Subcutaneous abdominal adipose tissue (tissue), 5 donors: ENCODE measurements around the gene HEBP1.

Source experiments
- H3K27ac ChIP-seq: one replicate; pipeline ENCODE4 v1.7.0; 2013; ENCODE audit warnings: low read depth, mild to moderate bottlenecking, inconsistent platforms, low read length, moderate library complexity
- H3K27me3 ChIP-seq, 5 donors: one replicate each; pipeline ENCODE4 v1.7.0; 2013; ENCODE audit warnings: low read length in 5 of 5, inconsistent platforms in 1 of 5; ENCODE audit not compliant: control insufficient read depth in 5 of 5, insufficient read depth in 4 of 5
- H3K36me3 ChIP-seq, 5 donors: one replicate each; pipeline ENCODE4 v1.7.0; 2013; ENCODE audit warnings: low read length in 5 of 5; ENCODE audit not compliant: control insufficient read depth in 5 of 5, insufficient read depth in 5 of 5
- H3K4me1 ChIP-seq, 5 donors: one replicate each; pipeline ENCODE4 v1.7.0; 2013; ENCODE audit warnings: low read length in 5 of 5, mild to moderate bottlenecking in 3 of 5, moderate library complexity in 1 of 5; ENCODE audit not compliant: control insufficient read depth in 5 of 5, insufficient read depth in 5 of 5
- H3K4me3 ChIP-seq, 5 donors: one replicate each; pipeline ENCODE4 v1.7.0; 2013; ENCODE audit warnings: low read length in 5 of 5, low read depth in 1 of 5
- H3K9ac ChIP-seq, 5 donors: one replicate each; pipeline ENCODE4 v1.7.0; 2013; ENCODE audit warnings: low read length in 5 of 5, mild to moderate bottlenecking in 4 of 5, moderate library complexity in 3 of 5
- H3K9me3 ChIP-seq, 5 donors: one replicate each; pipeline ENCODE4 v1.7.0; 2013; ENCODE audit warnings: low read length in 5 of 5; ENCODE audit not compliant: control insufficient read depth in 5 of 5
- donor health status: healthy.
- donor health status: healthy.
- donor health status: healthy.
- donor health status: healthy.
- donor health status: healthy.

HEBP1 gene

DNA sequence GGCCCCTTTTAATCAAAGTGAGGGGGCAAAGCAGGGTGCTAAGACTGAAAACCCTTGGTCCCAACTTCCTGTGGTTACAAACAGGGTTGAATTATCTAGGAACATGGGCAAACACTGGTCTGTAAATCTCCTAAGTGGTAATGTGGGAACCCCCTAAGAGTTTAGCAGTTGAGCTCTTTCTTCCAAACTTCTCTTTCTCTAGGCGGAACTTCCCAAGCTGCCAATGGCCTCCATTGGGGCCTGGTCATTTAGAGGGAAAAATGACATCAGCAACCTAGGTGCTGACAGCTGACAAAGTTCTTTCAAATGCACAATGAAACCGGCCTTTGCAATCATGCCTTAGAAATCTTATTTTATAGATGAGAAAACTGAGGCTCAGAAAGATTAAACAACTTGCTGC, 17.7 kb downstream of the HEBP1 start:
- H3K4me1 ChIP-seq: peaks cover 10 to 23% (median 16%) of the 10 kb centered on the region in 5 donors
- H3K4me3 ChIP-seq: no peak overlapping the region
- H3K27ac ChIP-seq: no peak overlapping the region
- H3K9ac ChIP-seq: no peak overlapping the region
- peaks cover 22 to 72% (median 43%) of the 10 kb centered on the region in 5 donors for H3K36me3 ChIP-seq
- H3K27me3 ChIP-seq: no peaks in the 10 kb centered on the region
- no peaks in the 10 kb centered on the region for H3K9me3 ChIP-seq

DNA sequence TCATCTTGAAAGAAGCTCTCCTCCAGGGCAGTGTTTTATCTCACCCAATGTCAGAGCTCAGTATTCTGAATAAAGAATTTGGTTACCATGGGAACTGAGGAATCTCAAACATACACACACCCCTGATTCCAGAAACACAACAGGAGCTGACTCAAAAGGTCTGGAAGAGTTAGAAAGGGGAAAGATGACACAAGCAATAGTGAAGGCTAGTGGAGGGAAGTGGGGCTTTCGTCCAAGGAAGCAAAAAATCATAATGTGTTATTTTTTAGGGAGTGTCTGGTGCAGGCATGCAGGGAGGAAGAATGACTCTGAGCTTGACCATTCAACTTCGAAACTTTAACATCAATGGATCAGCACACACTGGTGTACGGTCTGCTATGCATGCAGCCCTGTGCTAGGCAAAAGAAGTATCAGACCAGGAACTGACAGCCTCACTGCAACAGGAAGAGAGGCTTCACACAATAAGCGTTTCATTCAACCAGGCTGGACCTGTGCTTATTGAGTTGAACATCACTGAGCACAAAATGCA, 20.3 kb downstream of the HEBP1 start:
- Histone ChIP-seq H3K4me1 (peaks cover 10 to 34% (median 28%) of the 10 kb centered on the region in 5 donors), H3K27ac (peak overlapping the region; percentile 51), H3K4me3 (peak overlapping the region in 1 of 5 donors; percentile 3), H3K9ac (peak overlapping the region in 1 of 5 donors; percentile 11), H3K9me3 (no peaks in the 10 kb centered on the region), H3K27me3 (no peaks in the 10 kb centered on the region), H3K36me3 (peaks cover 14 to 67% (median 34%) of the 10 kb centered on the region in 5 donors)

DNA sequence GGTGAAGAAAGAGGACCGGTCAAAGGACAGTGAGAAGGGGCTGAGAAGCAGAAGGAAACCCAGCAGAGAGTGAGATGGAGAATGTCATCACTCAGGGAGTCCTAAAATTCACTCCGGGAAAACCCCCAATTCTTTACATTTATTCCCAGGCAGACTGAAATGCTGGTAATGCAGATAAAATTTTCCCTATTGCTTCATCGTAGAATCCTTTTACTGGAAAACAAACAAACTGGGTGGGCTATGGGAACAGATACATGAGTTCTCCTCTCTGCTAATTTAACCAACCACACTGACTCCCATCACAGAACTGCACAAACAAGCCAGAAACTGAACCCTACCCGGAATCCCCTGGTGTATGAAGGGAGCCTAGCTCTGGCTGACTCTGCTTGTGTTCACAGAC, 20.9 kb downstream of the HEBP1 start:
- peak overlapping the region in 2 of 5 donors; percentile 18 to 29 for H3K9ac ChIP-seq
- peaks cover 10 to 37% (median 28%) of the 10 kb centered on the region in 5 donors for H3K4me1 ChIP-seq
- no peaks in the 10 kb centered on the region for H3K27me3 ChIP-seq
- peaks cover 16 to 69% (median 33%) of the 10 kb centered on the region in 5 donors for H3K36me3 ChIP-seq
- H3K4me3 ChIP-seq: no peak overlapping the region
- no peaks in the 10 kb centered on the region for H3K9me3 ChIP-seq
- peak overlapping the region; percentile 51 for H3K27ac ChIP-seq

DNA sequence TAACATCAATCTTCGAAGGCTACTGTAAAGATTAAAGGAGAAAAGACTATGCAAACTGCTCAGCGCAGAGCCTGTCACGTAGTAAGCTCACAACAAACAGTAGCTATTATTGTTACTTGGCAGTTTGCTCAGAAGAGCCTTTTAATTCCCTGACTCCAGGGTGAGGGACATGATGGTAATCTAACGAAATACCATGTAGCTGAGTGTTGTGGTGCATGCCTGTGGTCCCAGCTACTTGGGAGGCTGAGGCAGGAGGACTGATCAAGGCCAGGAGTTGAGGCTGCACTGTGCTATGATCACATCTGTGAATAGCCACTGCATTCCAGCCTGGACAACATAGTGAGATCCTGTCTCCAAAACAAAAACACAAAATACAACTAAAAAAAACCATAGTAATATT, 22.8 kb downstream of the HEBP1 start:
- Histone ChIP-seq H3K9ac (no peak overlapping the region), H3K9me3 (peaks cover 0 to 9% (median 4%) of the 10 kb centered on the region in 5 donors), H3K36me3 (peaks cover 27 to 78% (median 51%) of the 10 kb centered on the region in 5 donors), H3K27me3 (no peaks in the 10 kb centered on the region), H3K27ac (peak overlapping the region; percentile 52), H3K4me3 (no peak overlapping the region), H3K4me1 (peaks cover 10 to 37% (median 25%) of the 10 kb centered on the region in 5 donors)

DNA sequence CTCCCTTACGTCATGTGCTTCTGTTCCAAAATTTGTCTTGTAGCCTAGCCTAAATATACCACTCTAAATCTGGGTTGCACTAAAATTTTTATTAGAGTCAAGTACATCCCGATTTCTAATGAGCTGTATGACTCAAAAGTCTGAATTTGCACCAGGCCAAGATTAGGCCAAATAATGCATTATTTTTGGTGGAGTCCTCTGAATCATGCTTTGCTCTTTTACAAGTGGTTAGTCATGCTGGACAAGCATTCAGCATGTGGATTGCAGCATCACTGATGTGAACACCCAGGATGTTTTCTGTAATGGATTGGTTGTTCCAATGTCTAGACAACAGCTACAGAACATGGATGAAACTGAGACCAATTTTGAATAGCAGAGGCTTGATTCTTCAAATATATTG, 23.7 kb downstream of the HEBP1 start:
- H3K4me1 ChIP-seq: peaks cover 10 to 37% (median 25%) of the 10 kb centered on the region in 5 donors
- H3K27me3 ChIP-seq: no peaks in the 10 kb centered on the region
- peaks cover 0 to 9% (median 4%) of the 10 kb centered on the region in 5 donors for H3K9me3 ChIP-seq
- H3K4me3 ChIP-seq: no peak overlapping the region
- peaks cover 27 to 81% (median 57%) of the 10 kb centered on the region in 5 donors for H3K36me3 ChIP-seq
- H3K9ac ChIP-seq: no peak overlapping the region
- peak overlapping the region; percentile 68 for H3K27ac ChIP-seq

DNA sequence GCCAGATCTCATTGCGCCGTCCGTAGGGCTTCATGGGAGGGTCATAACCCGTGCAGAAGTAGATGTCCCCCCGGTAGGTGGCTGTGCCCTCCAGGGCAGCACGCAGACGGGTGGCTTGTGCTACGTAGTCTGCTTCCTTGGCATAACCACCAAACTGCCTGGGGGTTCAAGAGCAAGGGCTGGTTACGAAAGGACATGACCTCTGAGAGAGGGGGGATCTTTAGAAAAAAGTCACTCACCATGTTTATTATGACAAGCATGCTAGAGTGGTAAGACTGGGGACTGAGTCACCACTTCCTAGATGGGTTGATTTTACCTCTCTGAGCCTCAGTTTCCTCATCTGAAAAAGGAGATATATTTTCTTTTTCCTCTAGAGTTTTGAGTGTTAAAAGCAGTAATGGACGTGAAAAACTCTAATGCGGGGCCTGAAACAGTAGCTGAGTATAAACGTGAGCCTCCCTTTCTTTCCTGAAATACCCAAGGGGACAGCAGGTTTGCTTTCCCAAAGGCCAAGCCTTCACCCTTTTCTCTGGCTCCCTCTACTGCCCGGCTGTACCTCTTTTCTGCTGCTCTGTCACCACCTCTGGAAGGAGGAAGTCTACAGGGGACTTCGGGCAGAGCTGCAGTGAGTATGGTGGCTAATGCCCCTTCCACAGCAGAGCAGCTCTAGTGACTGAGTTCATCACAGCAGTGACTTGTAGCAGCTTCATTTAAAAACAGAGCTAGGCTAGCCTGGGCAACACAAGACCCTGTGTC, 24.6 kb downstream of the HEBP1 start:
- Histone ChIP-seq H3K9me3 (peaks cover 0 to 9% (median 4%) of the 10 kb centered on the region in 5 donors), H3K4me1 (peaks cover 10 to 37% (median 25%) of the 10 kb centered on the region in 5 donors), H3K9ac (no peak overlapping the region), H3K4me3 (no peak overlapping the region), H3K36me3 (peaks cover 26 to 78% (median 52%) of the 10 kb centered on the region in 5 donors), H3K27ac (peak overlapping the region; percentile 68), H3K27me3 (no peaks in the 10 kb centered on the region)

DNA sequence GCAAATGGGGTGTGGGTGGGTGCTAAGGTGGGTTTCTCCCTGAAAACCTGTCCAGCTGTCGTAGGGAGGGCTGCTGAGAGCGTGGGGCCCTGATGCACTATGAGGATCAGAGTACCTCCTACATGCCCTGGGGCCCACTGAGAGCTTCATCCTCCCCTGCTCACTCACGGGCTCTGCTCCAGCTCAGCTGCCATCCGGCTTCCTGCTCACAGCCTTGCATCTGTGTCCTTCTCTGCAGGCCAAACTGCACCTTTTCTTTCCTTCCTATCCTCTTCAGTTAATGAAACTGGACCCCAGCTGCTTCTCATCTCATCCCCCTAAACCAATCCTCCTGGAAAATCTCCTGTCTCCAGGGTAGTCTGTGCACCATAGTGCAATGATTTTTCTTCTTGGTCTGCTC, 25.9 kb downstream of the HEBP1 start:
- Histone ChIP-seq H3K4me3 (no peak overlapping the region), H3K27ac (no peak overlapping the region), H3K9me3 (peaks cover 0 to 9% (median 4%) of the 10 kb centered on the region in 5 donors), H3K4me1 (peaks cover 0 to 25% (median 12%) of the 10 kb centered on the region in 5 donors), H3K27me3 (no peaks in the 10 kb centered on the region), H3K9ac (no peak overlapping the region), H3K36me3 (peaks cover 26 to 77% (median 48%) of the 10 kb centered on the region in 5 donors)

DNA sequence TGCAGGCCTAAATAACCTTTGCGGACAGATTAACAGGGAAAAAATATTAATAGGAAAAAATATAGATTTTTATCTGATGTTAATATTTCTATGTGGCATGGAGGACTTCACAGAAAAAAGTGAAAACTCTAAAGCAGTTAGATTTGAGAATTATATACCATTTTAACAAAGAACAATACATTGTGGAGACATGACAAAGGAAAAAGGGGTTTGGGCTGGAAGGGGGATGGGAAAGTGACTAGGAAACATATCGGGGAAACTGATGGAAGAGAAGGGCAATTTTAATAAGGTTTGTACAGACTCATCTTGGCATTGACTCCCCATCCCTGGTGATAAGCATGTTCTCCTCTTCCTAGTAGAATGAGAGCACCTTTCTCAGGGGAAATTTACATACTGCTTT, 27.0 kb downstream of the HEBP1 start:
- peaks cover 0 to 9% (median 4%) of the 10 kb centered on the region in 5 donors for H3K9me3 ChIP-seq
- no peak overlapping the region for H3K9ac ChIP-seq
- peaks cover 26 to 79% (median 51%) of the 10 kb centered on the region in 5 donors for H3K36me3 ChIP-seq
- H3K27ac ChIP-seq: no peak overlapping the region
- peaks cover 0 to 23% (median 8%) of the 10 kb centered on the region in 5 donors for H3K4me1 ChIP-seq
- no peaks in the 10 kb centered on the region for H3K27me3 ChIP-seq
- H3K4me3 ChIP-seq: no peak overlapping the region

DNA sequence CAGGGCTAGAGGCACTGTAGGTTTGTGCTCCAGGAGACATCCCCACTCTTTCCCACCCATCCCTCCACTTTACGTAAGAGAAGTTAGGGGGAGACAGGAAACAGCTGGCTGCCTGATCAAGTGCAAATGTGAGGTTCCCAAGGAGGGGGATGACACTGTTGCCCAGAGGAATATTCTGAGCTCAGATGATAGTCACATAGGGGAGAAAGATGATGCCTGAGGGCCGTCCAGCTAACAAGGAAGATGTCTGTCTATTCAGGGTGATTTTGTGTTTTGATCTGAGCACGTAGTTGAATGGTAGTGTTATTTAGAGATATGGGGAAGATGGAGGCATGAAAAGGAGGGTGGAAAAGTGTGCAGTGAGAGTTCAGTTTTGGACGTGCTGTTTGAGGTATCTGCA, 34.2 kb downstream of the HEBP1 start:
- peaks cover 0 to 35% (median 16%) of the 10 kb centered on the region in 5 donors for H3K36me3 ChIP-seq
- H3K27ac ChIP-seq: no peak overlapping the region
- no peaks in the 10 kb centered on the region for H3K4me1 ChIP-seq
- H3K9ac ChIP-seq: no peak overlapping the region
- H3K9me3 ChIP-seq: no peaks in the 10 kb centered on the region
- no peaks in the 10 kb centered on the region for H3K27me3 ChIP-seq
- no peak overlapping the region for H3K4me3 ChIP-seq

DNA sequence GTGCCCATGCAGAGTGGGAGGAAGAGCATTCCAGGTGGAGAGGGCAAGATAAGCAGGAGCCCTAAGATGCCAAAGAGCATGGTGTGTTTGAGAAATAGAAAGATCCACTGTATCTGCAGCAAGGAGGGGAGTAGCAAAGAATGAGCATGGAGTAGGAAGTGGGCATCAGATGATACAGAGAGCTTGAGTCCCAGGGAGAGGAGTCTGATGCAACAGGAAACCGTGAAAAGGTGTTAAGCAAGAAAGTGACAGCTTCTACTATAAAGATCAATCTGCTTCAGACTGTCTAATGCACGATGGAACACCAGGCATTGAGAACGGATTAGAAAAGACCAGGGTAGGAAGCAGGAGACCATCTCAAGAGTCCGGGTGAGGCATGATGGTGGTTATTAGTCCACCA, 35.8 kb downstream of the HEBP1 start:
- Histone ChIP-seq H3K27ac (no peak overlapping the region), H3K9ac (no peak overlapping the region), H3K9me3 (no peaks in the 10 kb centered on the region), H3K27me3 (no peaks in the 10 kb centered on the region), H3K4me1 (no peaks in the 10 kb centered on the region), H3K4me3 (no peak overlapping the region), H3K36me3 (peaks cover 0 to 22% (median 11%) of the 10 kb centered on the region in 5 donors)
